ENCODE measurements around the gene VSTM2B.

- TF ChIP-seq CTCF (conservative IDR thresholded peaks at IDR 0.05 in 1 of 2, IDR thresholded peaks at IDR 0.05 in 1 of 2; ENCODE audit: extremely low read depth in 1 of 2, insufficient read depth in 1 of 2, low read depth in 1 of 2, low read length in 2 of 2) (no peak), EZH2 (IDR thresholded peaks at IDR 0.05; ENCODE audit: borderline replicate concordance, low read length) (no peak)
These were observed 6.3 kb downstream of the VSTM2B start for GRCh38 chr19:29532097-29532496.
